DND-41 (cell line): ENCODE measurements around the gene PRKAR1A.

ENCODE experiments used
- ATAC-seq: fragments of 200-7000 bp; cut with Tn5 transposase; 3 replicates; pipeline ENCODE4 v1.9.1; 2021; ENCODE audit warnings: low read depth; ENCODE audit not compliant: insufficient read depth
- DNase-seq: peaks from one replicate; pipeline ENCODE4 v3.0.0-alpha.2; 2020
- H2AFZ ChIP-seq: 2 replicates; pipeline ENCODE4 v1.6.0; 2012; ENCODE audit warnings: low read depth, low read length
- H3K27ac ChIP-seq: 2 replicates; pipeline ENCODE4 v1.5.1; 2012; ENCODE audit warnings: low read length, inconsistent platforms
- H3K27me3 ChIP-seq: fragments of 200-600 bp; sonication (generic); 2 replicates; pipeline ENCODE4 v1.6.0; 2012; ENCODE audit warnings: low read length, mild to moderate bottlenecking, inconsistent platforms; ENCODE audit not compliant: insufficient read depth, poor library complexity
- H3K36me3 ChIP-seq: 2 replicates; pipeline ENCODE4 v1.5.1; 2012; ENCODE audit warnings: low read length, inconsistent platforms; ENCODE audit not compliant: insufficient read depth
- H3K4me1 ChIP-seq: 2 replicates; pipeline ENCODE4 v1.5.1; 2012; ENCODE audit warnings: mild to moderate bottlenecking, low read length; ENCODE audit not compliant: insufficient read depth
- H3K4me2 ChIP-seq: 2 replicates; pipeline ENCODE4 v1.6.0; 2012; ENCODE audit warnings: mild to moderate bottlenecking, moderate library complexity, low read length, inconsistent platforms; ENCODE audit not compliant: insufficient read depth
- H3K4me3 ChIP-seq, 2 experiments: fragments of 200-600 bp in 1 of 2; shearing (Covaris generic) in 1 of 2; 2 replicates each; pipeline ENCODE4 v1.5.1; 2012 to 2016; ENCODE audit warnings: inconsistent platforms in 2 of 2, low read length in 2 of 2, mild to moderate bottlenecking in 2 of 2, low read depth in 1 of 2, moderate library complexity in 1 of 2
- H3K79me2 ChIP-seq: 2 replicates; pipeline ENCODE4 v1.6.0; 2012; ENCODE audit warnings: low read length, inconsistent platforms; ENCODE audit not compliant: insufficient read depth
- H3K9ac ChIP-seq: 2 replicates; pipeline ENCODE4 v1.6.0; 2012; ENCODE audit warnings: low read depth, mild to moderate bottlenecking, inconsistent platforms, low read length, moderate library complexity
- H3K9me3 ChIP-seq: 2 replicates; pipeline ENCODE4 v1.5.1; 2012; ENCODE audit warnings: low read length, moderate library complexity, mild to moderate bottlenecking, inconsistent platforms; ENCODE audit not compliant: insufficient read depth, severe bottlenecking
- H4K20me1 ChIP-seq: 2 replicates; pipeline ENCODE4 v1.6.0; 2012; ENCODE audit warnings: low read length; ENCODE audit not compliant: insufficient read depth
- EZH2 ChIP-seq: IDR thresholded peaks from 3 replicates; pipeline ENCODE4 v1.6.1; 2012; ENCODE audit warnings: borderline replicate concordance, low read depth, mild to moderate bottlenecking, moderate library complexity, low read length, inconsistent platforms; ENCODE audit not compliant: severe bottlenecking
- TF ChIP-seq, protein P1 (sequence below): IDR thresholded peaks from 2 replicates; pipeline ENCODE4 v1.5.1; 2012; ENCODE audit warnings: borderline replicate concordance, low read length, moderate library complexity, mild to moderate bottlenecking; ENCODE audit not compliant: poor library complexity, severe bottlenecking; ENCODE audit errors: extremely low read depth

PRKAR1A gene

DNA sequence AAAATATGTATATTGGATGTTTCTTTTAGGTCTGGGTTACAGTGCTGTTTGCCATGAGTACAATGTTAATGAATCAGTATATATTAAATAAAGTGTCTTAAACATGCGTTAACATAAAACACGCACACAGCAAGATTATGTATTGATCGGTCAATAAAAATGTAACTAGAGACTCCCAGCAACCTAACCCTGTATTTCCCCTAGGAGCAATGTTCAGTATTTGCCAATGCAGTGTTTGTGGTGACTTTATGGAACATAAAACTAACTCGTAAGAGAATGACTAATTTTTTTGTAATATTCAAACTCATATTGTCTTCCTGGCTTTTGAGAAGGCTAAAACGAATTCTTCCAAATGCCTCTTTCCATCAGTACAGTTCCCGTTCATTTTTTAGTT, 22.5 kb downstream of the PRKAR1A start:
- Histone ChIP-seq H4K20me1 (no peaks in the 10 kb centered on the region), H3K27me3 (no peaks in the 10 kb centered on the region), H3K4me1 (no peaks in the 10 kb centered on the region), H2AFZ (no peak overlapping the region), H3K4me2 (no peak overlapping the region), H3K4me3 (no peak overlapping the region), H3K36me3 (peaks cover 53% of the 10 kb centered on the region), H3K9ac (no peak overlapping the region), H3K79me2 (no peaks in the 10 kb centered on the region), H3K27ac (no peak overlapping the region), H3K9me3 (no peaks in the 10 kb centered on the region)
- ATAC-seq, result no peak
- DNase-seq, result no peak
- no peak for TF ChIP-seq EZH2
- TF ChIP-seq, protein P1, sequence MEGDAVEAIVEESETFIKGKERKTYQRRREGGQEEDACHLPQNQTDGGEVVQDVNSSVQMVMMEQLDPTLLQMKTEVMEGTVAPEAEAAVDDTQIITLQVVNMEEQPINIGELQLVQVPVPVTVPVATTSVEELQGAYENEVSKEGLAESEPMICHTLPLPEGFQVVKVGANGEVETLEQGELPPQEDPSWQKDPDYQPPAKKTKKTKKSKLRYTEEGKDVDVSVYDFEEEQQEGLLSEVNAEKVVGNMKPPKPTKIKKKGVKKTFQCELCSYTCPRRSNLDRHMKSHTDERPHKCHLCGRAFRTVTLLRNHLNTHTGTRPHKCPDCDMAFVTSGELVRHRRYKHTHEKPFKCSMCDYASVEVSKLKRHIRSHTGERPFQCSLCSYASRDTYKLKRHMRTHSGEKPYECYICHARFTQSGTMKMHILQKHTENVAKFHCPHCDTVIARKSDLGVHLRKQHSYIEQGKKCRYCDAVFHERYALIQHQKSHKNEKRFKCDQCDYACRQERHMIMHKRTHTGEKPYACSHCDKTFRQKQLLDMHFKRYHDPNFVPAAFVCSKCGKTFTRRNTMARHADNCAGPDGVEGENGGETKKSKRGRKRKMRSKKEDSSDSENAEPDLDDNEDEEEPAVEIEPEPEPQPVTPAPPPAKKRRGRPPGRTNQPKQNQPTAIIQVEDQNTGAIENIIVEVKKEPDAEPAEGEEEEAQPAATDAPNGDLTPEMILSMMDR, result no peak

DNA sequence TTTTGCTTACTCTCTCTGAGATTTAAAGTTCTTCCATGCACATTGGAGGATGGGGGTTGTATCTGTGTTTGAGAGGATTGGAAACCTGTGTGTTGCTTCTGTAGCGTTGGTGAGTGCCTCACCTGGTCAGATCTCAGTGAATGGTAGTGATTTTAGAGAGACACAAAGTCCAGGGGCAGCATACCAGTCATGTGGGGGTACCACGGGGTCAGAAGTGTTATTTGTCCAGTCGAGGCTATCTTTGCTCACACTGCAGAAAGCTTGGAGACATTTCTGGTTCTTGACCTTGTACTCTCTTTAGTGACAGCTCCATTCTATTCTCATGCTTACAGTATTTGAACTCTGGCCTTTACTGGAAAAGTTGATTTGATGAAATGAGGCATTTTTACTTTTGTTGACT, 23.7 kb downstream of the PRKAR1A start:
- no peak overlapping the region for H3K9ac ChIP-seq
- no peak for ATAC-seq
- no peaks in the 10 kb centered on the region for H3K27me3 ChIP-seq
- H3K27ac ChIP-seq, result no peak overlapping the region
- H4K20me1 ChIP-seq, result no peaks in the 10 kb centered on the region
- no peak overlapping the region for H3K4me2 ChIP-seq
- no peak overlapping the region for H3K4me3 ChIP-seq
- H3K79me2 ChIP-seq, result no peaks in the 10 kb centered on the region
- H3K4me1 ChIP-seq, result no peaks in the 10 kb centered on the region
- no peak for DNase-seq
- H3K36me3 ChIP-seq, result peaks cover 43% of the 10 kb centered on the region; the same call in 1 of the 2 replicates
- H3K9me3 ChIP-seq, result no peaks in the 10 kb centered on the region
- TF ChIP-seq, protein P1, result no peak
- TF ChIP-seq EZH2, result no peak
- no peak overlapping the region for H2AFZ ChIP-seq

DNA sequence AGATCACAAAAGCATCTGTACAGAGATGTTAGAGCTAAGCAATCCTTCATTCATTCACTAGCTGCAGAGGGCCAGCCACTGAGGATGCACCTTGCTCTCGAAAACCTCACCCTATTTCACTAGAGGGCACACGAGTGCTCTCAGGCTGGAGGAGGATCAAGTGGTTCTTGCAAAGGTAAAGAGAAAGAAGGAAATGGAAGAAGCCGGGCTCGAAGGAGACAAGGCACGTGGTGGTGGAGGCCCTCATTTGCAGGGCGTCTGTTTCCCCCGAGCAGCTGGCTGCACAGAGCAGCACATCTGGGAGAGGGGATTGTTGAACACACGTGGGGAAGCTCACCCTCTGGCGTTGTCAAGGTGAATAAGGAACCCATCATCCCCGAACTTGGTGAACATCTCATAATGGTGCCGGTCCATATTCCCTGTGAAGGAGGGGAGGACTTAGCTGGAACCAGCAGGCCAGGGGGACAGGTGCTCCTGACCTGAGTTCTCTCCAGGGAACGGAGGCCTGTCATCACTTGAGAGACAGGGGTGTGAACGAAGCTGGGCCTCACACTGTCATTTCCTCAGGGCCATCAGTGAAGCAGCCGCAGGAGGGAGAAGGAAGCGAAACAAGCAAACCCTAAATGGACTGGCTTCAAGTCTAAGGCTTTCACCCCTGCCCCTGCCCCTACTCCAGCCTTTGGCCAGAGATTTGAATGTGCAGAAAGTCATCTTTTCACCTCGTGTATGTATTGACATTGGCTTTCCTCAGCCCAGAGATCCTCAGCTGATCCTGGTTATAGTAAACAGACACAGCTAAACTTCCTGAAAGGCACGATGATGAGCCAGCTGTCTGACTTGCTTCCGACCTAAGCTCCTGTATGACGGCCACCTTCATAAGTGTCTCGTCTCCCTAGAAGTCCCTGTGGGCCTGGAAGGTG, 27.6 kb downstream of the PRKAR1A start:
- no peak overlapping the region for H3K4me2 ChIP-seq
- H2AFZ ChIP-seq, result no peak overlapping the region
- no peak overlapping the region for H3K27ac ChIP-seq
- H3K4me3 ChIP-seq, result no peak overlapping the region
- no peaks in the 10 kb centered on the region for H3K79me2 ChIP-seq
- DNase-seq, result no peak
- no peaks in the 10 kb centered on the region for H4K20me1 ChIP-seq
- H3K9ac ChIP-seq, result no peak overlapping the region
- TF ChIP-seq, protein P1, result no peak
- TF ChIP-seq EZH2, result no peak
- no peaks in the 10 kb centered on the region for H3K27me3 ChIP-seq
- H3K4me1 ChIP-seq, result no peaks in the 10 kb centered on the region
- H3K9me3 ChIP-seq, result no peaks in the 10 kb centered on the region
- peak; percentile 37; the same call in 1 of the 3 replicates for ATAC-seq
- H3K36me3 ChIP-seq, result peaks cover 19% of the 10 kb centered on the region; the same call in 1 of the 2 replicates
